ENCODE results near the gene ATP11A. TPM values are rescaled to one million over a fixed set of nuclear protein-coding genes. Genes with fewer than 3 reads are reported as not detected.

ATP11A gene
- total and polyA plus RNA-seq, 2 experiments from 2014 or later: 12.3 to 52.6 TPM

DNA sequence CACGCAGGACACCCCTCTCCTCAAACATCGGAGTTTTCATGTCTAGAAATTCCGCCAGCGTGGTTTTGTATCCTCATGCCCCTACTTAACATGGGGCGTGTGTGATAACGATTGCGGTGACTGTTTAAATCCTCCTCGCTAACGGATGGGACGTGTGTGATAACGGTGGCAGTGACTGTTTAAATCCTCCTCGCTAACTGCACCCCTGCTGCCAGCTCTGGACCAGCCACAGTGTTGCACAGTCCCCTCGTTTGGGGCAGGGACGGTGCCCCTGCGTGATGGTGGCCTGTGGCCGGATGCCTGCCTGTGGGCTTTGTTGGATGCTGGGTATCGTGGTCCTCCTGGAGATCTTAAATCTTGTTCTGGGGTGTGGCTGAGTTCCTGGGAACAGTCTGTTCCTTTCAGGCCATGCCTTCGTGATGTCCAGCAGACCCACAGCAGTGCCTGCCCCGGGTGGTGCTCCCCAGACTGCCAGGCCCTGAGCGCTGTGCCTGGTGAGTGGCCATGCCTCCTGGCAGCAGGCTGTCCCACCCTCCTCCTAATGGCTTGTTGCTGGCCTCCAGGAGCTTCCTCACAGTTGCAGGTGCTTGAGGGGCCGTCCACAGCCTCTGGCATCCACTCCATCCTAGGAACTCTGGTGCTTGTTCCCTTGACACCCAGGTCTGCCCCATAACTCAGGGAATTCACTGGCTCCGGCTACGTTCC lies 156.7 kb downstream of the ATP11A start (continued):
- TF ChIP-seq, protein P1, sequence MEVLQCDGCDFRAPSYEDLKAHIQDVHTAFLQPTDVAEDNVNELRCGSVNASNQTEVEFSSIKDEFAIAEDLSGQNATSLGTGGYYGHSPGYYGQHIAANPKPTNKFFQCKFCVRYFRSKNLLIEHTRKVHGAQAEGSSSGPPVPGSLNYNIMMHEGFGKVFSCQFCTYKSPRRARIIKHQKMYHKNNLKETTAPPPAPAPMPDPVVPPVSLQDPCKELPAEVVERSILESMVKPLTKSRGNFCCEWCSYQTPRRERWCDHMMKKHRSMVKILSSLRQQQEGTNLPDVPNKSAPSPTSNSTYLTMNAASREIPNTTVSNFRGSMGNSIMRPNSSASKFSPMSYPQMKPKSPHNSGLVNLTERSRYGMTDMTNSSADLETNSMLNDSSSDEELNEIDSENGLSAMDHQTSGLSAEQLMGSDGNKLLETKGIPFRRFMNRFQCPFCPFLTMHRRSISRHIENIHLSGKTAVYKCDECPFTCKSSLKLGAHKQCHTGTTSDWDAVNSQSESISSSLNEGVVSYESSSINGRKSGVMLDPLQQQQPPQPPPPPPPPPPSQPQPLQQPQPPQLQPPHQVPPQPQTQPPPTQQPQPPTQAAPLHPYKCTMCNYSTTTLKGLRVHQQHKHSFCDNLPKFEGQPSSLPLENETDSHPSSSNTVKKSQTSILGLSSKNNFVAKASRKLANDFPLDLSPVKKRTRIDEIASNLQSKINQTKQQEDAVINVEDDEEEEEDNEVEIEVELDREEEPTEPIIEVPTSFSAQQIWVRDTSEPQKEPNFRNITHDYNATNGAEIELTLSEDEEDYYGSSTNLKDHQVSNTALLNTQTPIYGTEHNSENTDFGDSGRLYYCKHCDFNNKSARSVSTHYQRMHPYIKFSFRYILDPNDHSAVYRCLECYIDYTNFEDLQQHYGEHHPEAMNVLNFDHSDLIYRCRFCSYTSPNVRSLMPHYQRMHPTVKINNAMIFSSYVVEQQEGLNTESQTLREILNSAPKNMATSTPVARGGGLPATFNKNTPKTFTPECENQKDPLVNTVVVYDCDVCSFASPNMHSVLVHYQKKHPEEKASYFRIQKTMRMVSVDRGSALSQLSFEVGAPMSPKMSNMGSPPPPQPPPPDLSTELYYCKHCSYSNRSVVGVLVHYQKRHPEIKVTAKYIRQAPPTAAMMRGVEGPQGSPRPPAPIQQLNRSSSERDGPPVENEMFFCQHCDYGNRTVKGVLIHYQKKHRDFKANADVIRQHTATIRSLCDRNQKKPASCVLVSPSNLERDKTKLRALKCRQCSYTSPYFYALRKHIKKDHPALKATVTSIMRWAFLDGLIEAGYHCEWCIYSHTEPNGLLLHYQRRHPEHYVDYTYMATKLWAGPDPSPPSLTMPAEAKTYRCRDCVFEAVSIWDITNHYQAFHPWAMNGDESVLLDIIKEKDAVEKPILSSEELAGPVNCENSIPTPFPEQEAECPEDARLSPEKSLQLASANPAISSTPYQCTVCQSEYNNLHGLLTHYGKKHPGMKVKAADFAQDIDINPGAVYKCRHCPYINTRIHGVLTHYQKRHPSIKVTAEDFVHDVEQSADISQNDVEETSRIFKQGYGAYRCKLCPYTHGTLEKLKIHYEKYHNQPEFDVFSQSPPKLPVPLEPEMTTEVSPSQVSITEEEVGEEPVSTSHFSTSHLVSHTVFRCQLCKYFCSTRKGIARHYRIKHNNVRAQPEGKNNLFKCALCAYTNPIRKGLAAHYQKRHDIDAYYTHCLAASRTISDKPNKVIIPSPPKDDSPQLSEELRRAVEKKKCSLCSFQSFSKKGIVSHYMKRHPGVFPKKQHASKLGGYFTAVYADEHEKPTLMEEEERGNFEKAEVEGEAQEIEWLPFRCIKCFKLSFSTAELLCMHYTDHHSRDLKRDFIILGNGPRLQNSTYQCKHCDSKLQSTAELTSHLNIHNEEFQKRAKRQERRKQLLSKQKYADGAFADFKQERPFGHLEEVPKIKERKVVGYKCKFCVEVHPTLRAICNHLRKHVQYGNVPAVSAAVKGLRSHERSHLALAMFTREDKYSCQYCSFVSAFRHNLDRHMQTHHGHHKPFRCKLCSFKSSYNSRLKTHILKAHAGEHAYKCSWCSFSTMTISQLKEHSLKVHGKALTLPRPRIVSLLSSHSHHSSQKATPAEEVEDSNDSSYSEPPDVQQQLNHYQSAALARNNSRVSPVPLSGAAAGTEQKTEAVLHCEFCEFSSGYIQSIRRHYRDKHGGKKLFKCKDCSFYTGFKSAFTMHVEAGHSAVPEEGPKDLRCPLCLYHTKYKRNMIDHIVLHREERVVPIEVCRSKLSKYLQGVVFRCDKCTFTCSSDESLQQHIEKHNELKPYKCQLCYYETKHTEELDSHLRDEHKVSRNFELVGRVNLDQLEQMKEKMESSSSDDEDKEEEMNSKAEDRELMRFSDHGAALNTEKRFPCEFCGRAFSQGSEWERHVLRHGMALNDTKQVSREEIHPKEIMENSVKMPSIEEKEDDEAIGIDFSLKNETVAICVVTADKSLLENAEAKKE (CRISPR knock-in tag; IDR thresholded peaks at IDR 0.05): no peak
- TF ChIP-seq ZNF114 (CRISPR knock-in tag; IDR thresholded peaks at IDR 0.05) (no peak), POLR2AphosphoS5 (IDR thresholded peaks at IDR 0.05; ENCODE audit: low read depth) (no peak), EZH2 (IDR thresholded peaks at IDR 0.05; ENCODE audit: low read depth, unreplicated experiment) (no peak), STAT1 (IDR thresholded peaks at IDR 0.05; ENCODE audit: unreplicated experiment) (no peak)
- TF ChIP-seq, protein P2, sequence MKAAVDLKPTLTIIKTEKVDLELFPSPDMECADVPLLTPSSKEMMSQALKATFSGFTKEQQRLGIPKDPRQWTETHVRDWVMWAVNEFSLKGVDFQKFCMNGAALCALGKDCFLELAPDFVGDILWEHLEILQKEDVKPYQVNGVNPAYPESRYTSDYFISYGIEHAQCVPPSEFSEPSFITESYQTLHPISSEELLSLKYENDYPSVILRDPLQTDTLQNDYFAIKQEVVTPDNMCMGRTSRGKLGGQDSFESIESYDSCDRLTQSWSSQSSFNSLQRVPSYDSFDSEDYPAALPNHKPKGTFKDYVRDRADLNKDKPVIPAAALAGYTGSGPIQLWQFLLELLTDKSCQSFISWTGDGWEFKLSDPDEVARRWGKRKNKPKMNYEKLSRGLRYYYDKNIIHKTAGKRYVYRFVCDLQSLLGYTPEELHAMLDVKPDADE (IDR thresholded peaks at IDR 0.05): no peak

DNA sequence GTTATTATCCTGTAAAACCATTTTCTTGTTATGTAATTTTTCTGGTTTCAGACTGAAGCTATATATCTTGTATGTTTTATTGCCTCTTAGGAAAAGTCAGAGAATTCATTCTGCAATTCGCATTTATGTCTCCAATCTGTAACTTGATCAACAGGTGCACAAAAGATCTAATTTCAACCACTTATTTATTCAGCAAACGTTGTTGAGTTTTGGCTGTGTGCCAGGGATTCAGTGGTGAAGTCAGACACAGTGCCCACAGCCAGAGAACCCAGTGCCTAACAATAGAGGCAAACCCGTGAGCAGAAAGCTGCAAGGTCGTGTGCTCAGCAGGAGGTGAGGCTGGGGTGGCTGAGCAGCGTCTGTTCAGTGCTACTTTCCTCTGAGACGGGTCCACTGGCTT lies 159.7 kb downstream of the ATP11A start:
- ATAC-seq: no peak; the same call in 2 of the 3 replicates

More for the DNA sequence above, 159.7 kb downstream of the ATP11A start:
- peaks cover 4% of the 10 kb centered on the region; the same call in 1 of the 2 replicates for H4K20me1 ChIP-seq (replicated peaks; ENCODE audit: insufficient read depth)
- H3K4me2 ChIP-seq: no peak overlapping the region
- H3K4me3 Mint-ChIP-seq: no peak overlapping the region
- no peak overlapping the region for H2AFZ ChIP-seq
- H3K27me3 ChIP-seq (ENCODE audit: insufficient read depth): no peaks in the 10 kb centered on the region
- no peak for DNase-seq (ENCODE audit: low spot score)
- no peak for TF ChIP-seq STAT1 (IDR thresholded peaks at IDR 0.05; ENCODE audit: unreplicated experiment)
- no peaks in the 10 kb centered on the region for H3K4me1 ChIP-seq (ENCODE audit: insufficient read depth)
- no peaks in the 10 kb centered on the region; the same call in 2 of the 3 replicates for H3K9me3 Mint-ChIP-seq
- H3K9me2 ChIP-seq (ENCODE audit: insufficient read depth): no peaks in the 10 kb centered on the region
- no peak overlapping the region for H3K4me3 ChIP-seq
- peaks cover 47% of the 10 kb centered on the region for H3K36me3 Mint-ChIP-seq (ENCODE audit: low read depth)
- no peak overlapping the region for H3K27ac Mint-ChIP-seq
- peaks cover 2% of the 10 kb centered on the region for H3K27me3 Mint-ChIP-seq (ENCODE audit: insufficient read depth, low read depth, poor library complexity)
- no peaks in the 10 kb centered on the region for H3K79me2 ChIP-seq (replicated peaks; ENCODE audit: insufficient read depth)
- 0 out of 2 replicates have a peak, but pooled peaks cover 6% of the 10 kb centered on the region for H3K36me3 ChIP-seq (ENCODE audit: insufficient read depth)
- H3F3A ChIP-seq (replicated peaks; ENCODE audit: low read depth): 0 out of 2 replicates have a peak, but pooled peaks cover 5% of the 10 kb centered on the region
- peaks cover 4% of the 10 kb centered on the region; the same call in 1 of the 3 replicates for H3K4me1 Mint-ChIP-seq
- no peak overlapping the region for H3K27ac ChIP-seq (ENCODE audit: low read depth)

Data from GM23338 (cell line).